Mucosa of stomach (tissue), 1 donor: ENCODE data around the gene GLG1.

Experiments used
- H3K27me3 ChIP-seq: one replicate; pipeline ENCODE4 v1.7.0; 2013; ENCODE audit warnings: mild to moderate bottlenecking, low read length; ENCODE audit not compliant: control insufficient read depth, insufficient read depth
- H3K36me3 ChIP-seq: one replicate; pipeline ENCODE4 v1.7.0; 2013; ENCODE audit warnings: low read length; ENCODE audit not compliant: control insufficient read depth, insufficient read depth
- H3K4me1 ChIP-seq: one replicate; pipeline ENCODE4 v1.7.0; 2013; ENCODE audit warnings: mild to moderate bottlenecking, low read length; ENCODE audit not compliant: control insufficient read depth, insufficient read depth
- H3K4me3 ChIP-seq: one replicate; pipeline ENCODE4 v1.7.0; 2013; ENCODE audit warnings: low read length
- H3K9ac ChIP-seq: one replicate; pipeline ENCODE4 v1.7.0; 2013; ENCODE audit warnings: mild to moderate bottlenecking, low read length, moderate library complexity
- H3K9me3 ChIP-seq: one replicate; pipeline ENCODE4 v1.7.0; 2013; ENCODE audit warnings: mild to moderate bottlenecking, low read length, moderate library complexity; ENCODE audit not compliant: control insufficient read depth
- donor health status: Pancreatic carcinoma.

Gene GLG1

DNA sequence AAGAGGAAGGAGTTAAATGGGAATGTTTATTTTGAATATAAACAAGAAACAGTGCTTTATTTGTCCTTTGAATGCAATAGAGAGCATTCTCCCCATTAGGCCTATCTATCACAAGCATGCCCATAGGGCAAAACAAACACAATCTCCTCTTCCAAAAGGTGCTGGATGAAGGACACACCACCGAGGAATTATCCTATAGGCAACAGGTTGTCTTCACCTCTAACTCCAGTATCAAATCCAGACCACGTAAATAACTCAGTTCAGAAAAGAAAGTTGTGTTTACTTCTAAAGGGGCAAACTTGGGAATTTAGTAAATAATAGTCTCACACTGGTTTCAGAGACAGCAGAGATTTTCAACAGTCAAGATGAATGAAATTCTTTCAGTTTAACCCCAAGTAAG is 101.9 kb downstream of the GLG1 start:
- no peak overlapping the region for H3K9ac ChIP-seq
- H3K4me3 ChIP-seq = no peak overlapping the region
- peaks cover 6% of the 10 kb centered on the region for H3K36me3 ChIP-seq
- peaks cover 3% of the 10 kb centered on the region for H3K4me1 ChIP-seq
- H3K9me3 ChIP-seq = no peaks in the 10 kb centered on the region
- no peaks in the 10 kb centered on the region for H3K27me3 ChIP-seq

DNA sequence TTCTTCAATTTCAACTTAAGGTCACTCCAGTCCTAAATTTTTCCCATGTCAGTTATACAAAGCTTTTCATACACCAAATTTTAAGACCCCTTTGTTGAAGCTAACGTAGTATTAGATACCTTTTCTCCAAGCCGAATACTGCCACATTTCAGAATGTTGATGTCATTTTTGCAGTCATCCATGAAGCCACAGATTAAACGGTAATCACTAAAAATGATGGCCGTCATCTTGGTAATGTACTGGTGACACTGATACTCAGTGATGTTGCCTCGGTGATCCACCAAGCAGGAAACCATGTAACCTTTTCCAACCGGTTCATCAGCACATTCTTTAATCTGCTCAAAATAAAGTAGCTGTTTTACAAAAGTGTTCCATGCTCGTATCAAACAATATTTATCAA is 103.5 kb downstream of the GLG1 start:
- peaks cover 6% of the 10 kb centered on the region for H3K36me3 ChIP-seq
- peaks cover 3% of the 10 kb centered on the region for H3K4me1 ChIP-seq
- no peak overlapping the region for H3K9ac ChIP-seq

DNA sequence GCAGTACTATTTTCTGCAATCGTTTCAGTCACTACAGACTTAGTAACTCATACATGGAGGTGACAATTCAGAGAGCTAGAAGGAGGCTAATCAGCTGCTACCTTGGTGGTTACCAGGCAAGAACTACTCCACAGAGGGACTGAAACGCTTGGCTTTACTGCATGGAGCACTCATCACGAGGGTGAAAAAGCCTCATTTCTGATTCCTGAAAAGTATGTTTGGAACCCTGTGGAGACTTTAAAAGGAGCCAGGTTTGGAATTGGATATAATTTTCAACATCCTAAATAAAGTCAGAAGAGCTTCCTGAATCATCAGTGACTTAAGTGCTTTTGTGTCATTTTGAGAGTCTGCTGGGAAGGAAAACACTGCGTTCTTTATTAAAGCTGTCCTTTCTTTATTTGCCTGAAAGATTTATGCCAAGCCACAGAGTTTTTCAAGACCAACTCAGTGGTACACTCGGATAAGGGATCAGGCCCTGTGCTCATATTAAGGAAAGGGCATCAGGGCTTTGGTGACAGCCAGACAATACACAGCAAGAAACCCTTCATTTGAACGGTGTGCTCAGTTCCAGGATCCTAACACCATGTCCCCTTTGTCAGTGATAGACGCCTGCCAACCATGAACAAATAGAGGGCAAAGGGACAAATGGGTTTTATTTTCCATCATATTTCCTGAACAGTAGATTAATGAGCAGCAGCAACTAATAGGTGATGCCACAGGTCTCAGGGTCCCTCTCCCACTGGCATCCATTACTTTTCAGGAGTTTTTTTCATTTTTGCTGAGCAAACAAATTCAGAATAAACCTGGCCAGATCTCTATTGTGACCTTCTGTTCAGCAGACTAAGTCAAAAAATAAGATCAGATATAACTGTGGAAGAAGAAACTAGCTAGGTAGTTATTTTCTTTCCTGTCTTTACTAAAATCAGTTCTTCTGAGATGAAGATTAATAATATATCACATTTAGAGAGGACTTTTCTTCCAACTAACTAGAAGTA is 105.1 kb downstream of the GLG1 start:
- H3K4me3 ChIP-seq = no peak overlapping the region
- H3K4me1 ChIP-seq = peaks cover 3% of the 10 kb centered on the region
- no peak overlapping the region for H3K9ac ChIP-seq
- no peaks in the 10 kb centered on the region for H3K9me3 ChIP-seq
- H3K36me3 ChIP-seq = peaks cover 6% of the 10 kb centered on the region
- no peaks in the 10 kb centered on the region for H3K27me3 ChIP-seq

More for the DNA sequence above, 103.5 kb downstream of the GLG1 start:
- H3K9me3 ChIP-seq = no peaks in the 10 kb centered on the region
- no peak overlapping the region for H3K4me3 ChIP-seq
- H3K27me3 ChIP-seq = no peaks in the 10 kb centered on the region

DNA sequence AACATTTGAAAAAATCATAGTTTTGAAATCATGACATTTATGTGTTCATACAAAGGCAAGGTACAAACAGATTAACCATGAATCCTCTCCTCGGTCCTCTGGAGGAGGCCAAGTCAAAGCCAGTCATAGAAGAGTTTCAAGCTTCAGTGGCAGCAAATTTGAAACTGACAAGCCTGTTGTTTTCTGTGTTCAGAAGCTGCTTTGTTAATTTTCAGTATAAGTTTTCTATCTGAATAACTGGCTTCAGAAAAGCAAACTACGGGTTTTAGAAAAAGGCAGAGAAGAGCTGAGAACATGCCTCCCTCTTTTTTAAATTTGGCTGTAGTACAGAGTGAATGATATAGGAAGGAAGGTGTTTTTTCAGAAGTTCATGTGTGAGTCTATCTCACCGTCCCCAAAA is 106.0 kb downstream of the GLG1 start:
- H3K4me1 ChIP-seq = peaks cover 3% of the 10 kb centered on the region
- H3K27me3 ChIP-seq = no peaks in the 10 kb centered on the region
- no peak overlapping the region for H3K9ac ChIP-seq
- peaks cover 6% of the 10 kb centered on the region for H3K36me3 ChIP-seq
- H3K9me3 ChIP-seq = no peaks in the 10 kb centered on the region
- H3K4me3 ChIP-seq = no peak overlapping the region

DNA sequence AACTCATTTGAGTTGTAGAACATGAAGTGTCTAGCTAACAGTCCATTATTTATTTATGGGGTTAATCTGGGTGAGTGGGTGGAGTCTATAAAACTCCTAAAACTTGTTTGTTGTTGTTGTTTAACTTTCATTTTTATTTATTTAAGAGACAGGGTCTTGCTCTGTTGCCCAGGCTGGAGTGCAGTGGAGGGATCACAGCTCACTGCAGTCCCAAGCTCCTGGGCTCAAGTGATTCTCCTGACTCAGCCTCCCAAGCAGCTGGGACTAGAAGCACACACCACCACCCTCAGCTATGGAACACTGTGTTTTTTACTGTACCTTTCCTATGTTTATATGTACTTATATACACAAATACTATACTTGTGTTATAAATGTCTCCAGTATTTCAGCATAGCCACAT is 107.8 kb downstream of the GLG1 start:
- no peaks in the 10 kb centered on the region for H3K27me3 ChIP-seq
- H3K36me3 ChIP-seq = peaks cover 6% of the 10 kb centered on the region
- H3K9me3 ChIP-seq = no peaks in the 10 kb centered on the region
- H3K4me1 ChIP-seq = peaks cover 3% of the 10 kb centered on the region
- no peak overlapping the region for H3K9ac ChIP-seq
- no peak overlapping the region for H3K4me3 ChIP-seq

DNA sequence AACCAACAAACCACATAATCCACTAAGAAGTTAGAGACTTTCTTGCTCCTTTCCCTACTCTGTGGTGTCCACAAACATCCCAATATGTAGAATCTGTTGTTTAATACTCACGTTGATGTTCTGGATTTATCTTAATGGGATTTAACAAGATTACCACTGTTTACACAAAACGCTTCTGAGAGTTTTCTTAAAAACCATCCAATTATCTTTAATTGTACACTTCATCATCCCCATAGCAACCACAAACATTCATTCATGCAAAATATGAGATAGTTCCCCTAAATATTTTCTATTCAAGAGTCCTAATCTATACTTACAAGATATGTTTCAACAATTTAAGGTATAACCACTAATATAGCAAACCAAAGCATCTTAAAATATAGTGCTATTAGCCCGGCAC is 109.2 kb downstream of the GLG1 start:
- Histone ChIP-seq H3K9ac (no peak overlapping the region), H3K4me3 (no peak overlapping the region), H3K27me3 (no peaks in the 10 kb centered on the region), H3K36me3 (no peaks in the 10 kb centered on the region), H3K9me3 (no peaks in the 10 kb centered on the region), H3K4me1 (peaks cover 3% of the 10 kb centered on the region)

DNA sequence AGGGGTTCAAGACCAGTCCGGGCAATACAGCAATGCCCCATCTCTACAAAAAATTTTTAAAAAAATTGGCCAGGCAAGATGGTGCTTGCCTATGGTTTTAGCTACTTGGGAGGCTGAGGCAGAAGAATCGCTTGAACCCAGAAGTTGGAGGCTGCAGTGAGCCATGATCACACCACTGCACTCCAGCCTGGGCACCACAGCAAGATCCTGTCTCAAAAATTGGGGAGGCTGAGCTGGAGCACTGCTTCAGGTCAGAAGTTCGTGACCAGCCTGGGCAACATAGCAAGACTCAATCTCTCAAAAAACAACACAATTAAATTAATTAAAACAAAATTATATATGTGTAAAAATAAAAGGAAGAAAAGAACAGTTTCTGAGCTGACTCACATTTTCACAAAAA is 110.9 kb downstream of the GLG1 start:
- Histone ChIP-seq H3K9ac (no peak overlapping the region), H3K36me3 (peaks cover 1% of the 10 kb centered on the region), H3K9me3 (no peaks in the 10 kb centered on the region), H3K4me3 (no peak overlapping the region), H3K27me3 (no peaks in the 10 kb centered on the region), H3K4me1 (no peaks in the 10 kb centered on the region)

DNA sequence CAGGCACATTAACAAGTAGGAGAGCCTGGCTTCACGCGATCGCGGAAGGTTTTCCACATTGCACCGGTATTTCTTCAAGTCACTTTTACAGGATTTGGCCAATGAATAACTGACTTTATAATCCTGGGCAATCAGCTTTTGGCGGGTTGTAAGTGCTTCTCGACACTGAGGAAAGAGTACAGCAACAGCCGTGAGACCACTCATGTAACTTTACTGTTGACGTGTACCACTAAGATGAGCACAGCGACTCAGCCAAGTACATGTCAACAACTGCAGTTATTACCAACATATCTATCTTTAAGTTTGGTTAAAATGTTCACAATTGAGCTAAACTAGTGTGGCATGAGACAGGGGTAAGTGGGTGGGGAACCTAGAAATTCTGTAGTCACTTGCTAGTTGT is 113.9 kb downstream of the GLG1 start:
- Histone ChIP-seq H3K36me3 (peaks cover 7% of the 10 kb centered on the region), H3K4me3 (no peak overlapping the region), H3K4me1 (no peaks in the 10 kb centered on the region), H3K27me3 (no peaks in the 10 kb centered on the region), H3K9me3 (no peaks in the 10 kb centered on the region), H3K9ac (no peak overlapping the region)

DNA sequence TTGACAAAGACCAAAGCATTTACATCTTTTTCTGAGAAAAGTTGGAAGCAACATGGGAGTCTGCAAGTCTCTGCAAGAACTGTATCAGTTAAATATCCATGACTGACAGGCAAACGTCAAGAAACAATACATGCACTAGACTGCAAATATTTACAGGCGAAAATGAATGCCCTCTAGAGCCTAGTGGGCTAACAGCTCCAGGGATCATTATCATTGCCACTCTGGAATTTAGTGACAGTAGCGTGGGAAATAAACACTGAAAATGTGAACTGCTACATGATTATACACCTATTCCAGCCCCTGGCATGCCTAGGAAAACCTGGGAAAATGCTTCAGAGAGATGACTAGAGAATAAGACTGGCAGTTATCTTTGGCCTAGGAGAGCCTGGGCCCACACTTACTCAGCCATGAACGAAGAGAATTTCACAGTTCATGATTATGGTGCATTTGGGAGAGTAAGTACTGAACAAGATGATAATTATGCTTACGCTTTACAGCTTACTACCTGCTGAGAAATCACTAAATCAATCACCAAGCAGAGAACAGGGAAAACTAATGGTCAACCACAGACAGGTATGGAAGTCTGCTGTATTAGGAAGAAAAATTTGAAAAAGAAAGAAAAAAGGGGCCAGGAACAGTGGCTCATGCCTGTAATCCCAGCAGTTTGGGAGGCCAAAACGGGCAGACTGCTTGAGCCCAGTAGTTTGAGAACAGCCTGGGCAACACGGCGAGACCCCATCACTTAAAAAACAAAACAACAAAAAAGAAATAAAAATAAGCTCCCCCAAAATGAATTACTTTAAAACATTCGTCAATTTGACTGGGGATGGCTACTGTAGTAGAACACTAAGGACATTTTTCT is 119.0 kb downstream of the GLG1 start:
- no peaks in the 10 kb centered on the region for H3K4me1 ChIP-seq
- no peaks in the 10 kb centered on the region for H3K27me3 ChIP-seq
- no peaks in the 10 kb centered on the region for H3K9me3 ChIP-seq
- no peak overlapping the region for H3K4me3 ChIP-seq
- H3K36me3 ChIP-seq = peaks cover 7% of the 10 kb centered on the region
- no peak overlapping the region for H3K9ac ChIP-seq

DNA sequence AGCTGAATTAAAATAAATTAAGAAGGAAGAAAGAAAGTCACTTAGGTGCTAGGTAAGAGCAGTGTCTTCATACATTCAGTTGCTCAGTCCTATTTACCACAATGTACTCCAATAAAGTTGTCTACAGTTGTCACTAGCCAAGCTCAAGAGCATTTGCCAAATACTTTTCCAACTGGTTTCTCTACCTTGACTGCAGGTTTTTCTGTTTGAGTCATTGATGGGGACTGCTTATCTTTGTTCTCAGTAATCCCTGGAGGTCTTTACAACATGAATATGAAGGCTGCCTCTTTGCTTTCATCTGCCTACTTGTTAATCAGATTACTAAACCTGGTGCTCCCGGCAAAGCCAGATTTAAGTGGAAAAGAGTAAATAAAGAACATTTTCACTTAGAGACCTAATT is 121.0 kb downstream of the GLG1 start:
- Histone ChIP-seq H3K4me3 (no peak overlapping the region), H3K27me3 (no peaks in the 10 kb centered on the region), H3K9me3 (no peaks in the 10 kb centered on the region), H3K9ac (no peak overlapping the region), H3K36me3 (peaks cover 4% of the 10 kb centered on the region), H3K4me1 (peaks cover 4% of the 10 kb centered on the region)

DNA sequence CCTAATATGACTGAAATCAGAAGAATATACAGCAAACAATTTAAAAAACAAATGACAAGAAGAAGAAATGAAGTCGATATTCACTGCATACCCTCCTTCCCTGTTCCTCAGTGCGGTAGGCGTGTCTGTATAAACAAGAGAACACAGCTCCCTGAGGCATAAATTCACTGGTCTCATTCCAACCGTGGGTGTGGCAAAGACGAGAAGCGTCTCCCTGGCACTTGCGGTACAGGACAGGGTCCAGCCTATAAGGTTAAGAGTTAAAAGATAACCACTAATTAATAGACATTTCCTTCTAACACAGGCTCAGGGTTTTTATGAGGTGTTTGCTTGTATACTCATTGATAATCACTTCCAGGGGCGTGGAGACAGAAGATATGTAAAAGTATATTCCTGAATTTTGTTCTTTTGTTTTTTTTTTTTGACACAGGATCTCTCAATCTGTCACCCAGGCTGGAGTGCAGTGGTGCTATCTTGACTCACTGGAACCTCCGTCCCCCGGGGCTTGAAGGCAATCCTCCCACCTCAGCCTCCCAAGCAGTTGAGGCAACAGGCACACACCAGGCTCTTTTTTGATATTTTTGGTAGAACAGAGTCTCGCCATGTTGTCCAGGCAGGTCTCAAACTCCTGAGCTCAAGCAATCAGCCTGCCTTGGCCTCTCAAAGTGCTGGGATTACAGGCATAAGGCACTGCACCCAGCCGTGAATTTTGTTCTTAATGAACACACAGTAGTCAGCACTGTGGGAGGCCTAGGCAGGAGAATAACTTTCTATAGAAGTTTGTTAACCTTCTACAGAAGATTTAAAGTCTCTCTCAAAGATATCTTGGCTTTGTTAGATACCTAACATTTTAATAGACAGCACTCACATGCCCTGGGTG is 126.5 kb downstream of the GLG1 start:
- H3K4me1 ChIP-seq = peaks cover 22% of the 10 kb centered on the region
- no peak overlapping the region for H3K9ac ChIP-seq
- H3K36me3 ChIP-seq = peaks cover 6% of the 10 kb centered on the region

More for the DNA sequence above, 126.5 kb downstream of the GLG1 start:
- H3K27me3 ChIP-seq = no peaks in the 10 kb centered on the region
- no peaks in the 10 kb centered on the region for H3K9me3 ChIP-seq
- no peak overlapping the region for H3K4me3 ChIP-seq
